Lower lobe of right lung (tissue), 2 donors: ENCODE measurements around the gene MRPL40. TPM values are rescaled to one million over a fixed set of nuclear protein-coding genes. Genes with fewer than 3 reads are reported as not detected.

Experiments used
- ATAC-seq, 2 donors: fragments of 200-7000 bp; cut with Tn5 transposase; one replicate each; pipeline ENCODE4 v1.9.1; 2020 to 2022; ENCODE audit warnings: mild to moderate bottlenecking in 2 of 2, moderate library complexity in 2 of 2
- DNase-seq: peaks from one replicate; pipeline ENCODE4 v3.0.0-alpha.2; 2020
- H3K27ac ChIP-seq: fragments of 200-600 bp; one replicate; pipeline ENCODE4 v1.8.0; 2022
- H3K27me3 ChIP-seq: fragments of 200-600 bp; one replicate; pipeline ENCODE4 v1.8.0; 2022; ENCODE audit warnings: low read depth
- H3K36me3 ChIP-seq: fragments of 200-600 bp; one replicate; pipeline ENCODE4 v1.8.0; 2022; ENCODE audit warnings: mild to moderate bottlenecking
- H3K4me1 ChIP-seq: fragments of 200-600 bp; one replicate; pipeline ENCODE4 v1.8.0; 2022
- H3K4me3 ChIP-seq: fragments of 200-600 bp; one replicate; pipeline ENCODE4 v1.8.0; 2022; ENCODE audit warnings: mild to moderate bottlenecking
- H3K9me3 ChIP-seq: fragments of 200-600 bp; one replicate; pipeline ENCODE4 v1.8.0; 2022
- intact Hi-C: fragments of 100-400 bp; cut with DNase I; formaldehyde crosslinking; loops from one replicate; pipeline ENCODE4 v1.11.0; 2022
- total RNA-seq: library from RNA; stranded (reverse); fragmentation: NEBNext Ultra II Directional; extraction: Animal tissue kit (Norgen Biotek cat#: 25700); gene quantifications from one replicate; pipeline ENCODE4 v1.2.1, GENCODE V29; 2021
- TF ChIP-seq, protein P1 (sequence below): fragments of 200-600 bp; IDR thresholded peaks from one replicate; pipeline ENCODE4 v1.8.0; 2022; ENCODE audit warnings: antibody characterized with exemption, mild to moderate bottlenecking
- donor health status: DM: no; HTN: yes; CAD: no; lungs with severe emphysema.

MRPL40 gene
- total RNA-seq, 1 donor from 2014 or later, result 23.2 TPM

DNA sequence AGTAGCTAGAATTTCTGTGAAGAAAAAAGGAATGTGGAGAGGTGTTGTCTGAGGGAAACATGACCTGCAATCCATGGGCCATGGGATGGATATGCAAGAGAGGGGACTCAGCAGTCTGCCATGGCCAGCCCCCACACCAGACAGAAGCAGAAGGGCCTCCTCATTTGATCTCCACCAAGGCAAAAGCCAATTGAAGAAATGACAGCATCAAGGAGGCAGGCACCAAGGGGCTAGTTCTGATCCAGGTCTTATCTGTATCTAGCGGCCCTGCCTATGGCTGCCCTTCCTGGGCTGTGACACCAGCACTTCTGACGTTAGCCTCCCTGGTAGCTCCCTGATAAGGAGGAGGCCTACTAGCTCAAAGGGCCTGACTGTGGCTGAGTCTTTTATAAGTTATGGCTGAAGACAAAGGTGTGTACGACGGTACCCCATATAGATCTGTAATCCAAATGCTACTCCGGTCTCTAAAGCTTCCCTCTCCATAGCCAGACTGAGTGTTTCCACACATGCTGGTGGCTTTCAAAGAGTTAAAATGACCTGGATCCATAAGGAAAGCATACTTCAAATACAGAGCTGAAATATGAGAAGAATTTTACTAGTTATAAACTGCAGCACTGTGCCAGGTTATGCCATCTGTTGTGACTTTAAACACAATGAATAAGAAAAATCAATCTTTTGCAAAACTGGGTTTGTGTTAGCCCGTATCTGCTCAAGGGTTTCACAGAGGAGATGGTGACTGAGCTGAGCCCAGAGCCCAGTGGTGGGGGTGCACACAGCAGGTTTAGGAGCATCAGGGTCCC lies 35.2 kb upstream of the MRPL40 start:
- H3K27ac ChIP-seq, result no peak overlapping the region
- peaks cover 94% of the 10 kb centered on the region for H3K36me3 ChIP-seq
- H3K4me1 ChIP-seq, result no peaks in the 10 kb centered on the region
- intact Hi-C loops, result no loop called here
- DNase-seq, result no peak
- TF ChIP-seq, protein P1, sequence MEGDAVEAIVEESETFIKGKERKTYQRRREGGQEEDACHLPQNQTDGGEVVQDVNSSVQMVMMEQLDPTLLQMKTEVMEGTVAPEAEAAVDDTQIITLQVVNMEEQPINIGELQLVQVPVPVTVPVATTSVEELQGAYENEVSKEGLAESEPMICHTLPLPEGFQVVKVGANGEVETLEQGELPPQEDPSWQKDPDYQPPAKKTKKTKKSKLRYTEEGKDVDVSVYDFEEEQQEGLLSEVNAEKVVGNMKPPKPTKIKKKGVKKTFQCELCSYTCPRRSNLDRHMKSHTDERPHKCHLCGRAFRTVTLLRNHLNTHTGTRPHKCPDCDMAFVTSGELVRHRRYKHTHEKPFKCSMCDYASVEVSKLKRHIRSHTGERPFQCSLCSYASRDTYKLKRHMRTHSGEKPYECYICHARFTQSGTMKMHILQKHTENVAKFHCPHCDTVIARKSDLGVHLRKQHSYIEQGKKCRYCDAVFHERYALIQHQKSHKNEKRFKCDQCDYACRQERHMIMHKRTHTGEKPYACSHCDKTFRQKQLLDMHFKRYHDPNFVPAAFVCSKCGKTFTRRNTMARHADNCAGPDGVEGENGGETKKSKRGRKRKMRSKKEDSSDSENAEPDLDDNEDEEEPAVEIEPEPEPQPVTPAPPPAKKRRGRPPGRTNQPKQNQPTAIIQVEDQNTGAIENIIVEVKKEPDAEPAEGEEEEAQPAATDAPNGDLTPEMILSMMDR, result no peak
- H3K9me3 ChIP-seq, result no peaks in the 10 kb centered on the region
- H3K27me3 ChIP-seq, result no peaks in the 10 kb centered on the region
- H3K4me3 ChIP-seq, result no peak overlapping the region
- no peak for ATAC-seq

DNA sequence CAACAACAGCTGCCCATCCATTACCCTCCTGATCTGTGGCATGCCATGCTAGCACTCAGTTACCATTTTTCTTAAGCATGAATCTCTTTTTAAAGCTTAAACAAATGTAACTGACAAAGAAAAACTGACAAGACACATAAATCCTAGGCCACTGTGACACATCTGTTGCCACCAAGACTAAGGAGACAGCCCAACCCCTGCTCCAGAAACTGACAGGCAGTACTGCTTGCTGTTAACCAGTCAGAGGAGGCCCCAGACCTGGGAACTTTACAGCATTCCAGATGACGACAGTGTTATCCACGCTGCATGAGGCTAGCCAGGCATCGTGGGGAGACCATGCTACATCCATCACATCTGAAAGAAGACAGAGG lies 34.6 kb upstream of the MRPL40 start:
- TF ChIP-seq, protein P1, result no peak
- no peak overlapping the region for H3K27ac ChIP-seq
- DNase-seq, result no peak

GRCh38 chr22:19398206-19398605 lies 34.1 kb upstream of the MRPL40 start:
- ATAC-seq (no peak), DNase-seq (no peak)
- intact Hi-C loops, result no loop called here
- no peaks in the 10 kb centered on the region for H3K9me3 ChIP-seq
- TF ChIP-seq, protein P1, result no peak
- no peak overlapping the region for H3K27ac ChIP-seq
- peaks cover 83% of the 10 kb centered on the region for H3K36me3 ChIP-seq
- H3K4me3 ChIP-seq, result no peak overlapping the region
- no peaks in the 10 kb centered on the region for H3K27me3 ChIP-seq
- H3K4me1 ChIP-seq, result no peaks in the 10 kb centered on the region

More for the DNA sequence above, 34.6 kb upstream of the MRPL40 start:
- Histone ChIP-seq H3K4me1 (no peaks in the 10 kb centered on the region), H3K36me3 (peaks cover 88% of the 10 kb centered on the region), H3K4me3 (no peak overlapping the region), H3K27me3 (no peaks in the 10 kb centered on the region), H3K9me3 (no peaks in the 10 kb centered on the region)
- ATAC-seq, result no peak
- intact Hi-C loops, result no loop called here

DNA sequence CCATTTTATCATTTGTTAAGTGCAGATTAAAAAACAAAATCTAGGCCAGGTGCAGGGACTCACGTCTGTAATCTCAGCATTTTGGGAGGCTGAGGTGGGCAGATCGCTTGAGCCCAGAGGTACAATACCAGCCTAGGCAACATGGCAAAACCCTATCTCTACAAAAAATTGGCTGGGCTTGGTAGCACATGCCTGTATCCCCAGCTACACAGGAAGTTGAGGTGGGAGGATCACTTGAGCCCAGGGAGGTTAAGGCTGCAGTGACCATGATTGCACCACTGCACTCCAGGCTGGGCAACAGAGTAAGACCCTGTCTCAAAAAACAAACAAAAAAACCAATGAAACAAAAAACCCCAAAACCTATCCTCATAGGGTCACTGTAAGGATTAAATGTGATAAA lies 33.7 kb upstream of the MRPL40 start:
- H3K9me3 ChIP-seq, result no peaks in the 10 kb centered on the region
- no peaks in the 10 kb centered on the region for H3K4me1 ChIP-seq
- TF ChIP-seq, protein P1, result no peak
- ATAC-seq (no peak), DNase-seq (no peak)
- intact Hi-C loops, result no loop called here
- H3K36me3 ChIP-seq, result peaks cover 79% of the 10 kb centered on the region
- H3K4me3 ChIP-seq, result no peak overlapping the region
- H3K27me3 ChIP-seq, result no peaks in the 10 kb centered on the region
- H3K27ac ChIP-seq, result no peak overlapping the region

DNA sequence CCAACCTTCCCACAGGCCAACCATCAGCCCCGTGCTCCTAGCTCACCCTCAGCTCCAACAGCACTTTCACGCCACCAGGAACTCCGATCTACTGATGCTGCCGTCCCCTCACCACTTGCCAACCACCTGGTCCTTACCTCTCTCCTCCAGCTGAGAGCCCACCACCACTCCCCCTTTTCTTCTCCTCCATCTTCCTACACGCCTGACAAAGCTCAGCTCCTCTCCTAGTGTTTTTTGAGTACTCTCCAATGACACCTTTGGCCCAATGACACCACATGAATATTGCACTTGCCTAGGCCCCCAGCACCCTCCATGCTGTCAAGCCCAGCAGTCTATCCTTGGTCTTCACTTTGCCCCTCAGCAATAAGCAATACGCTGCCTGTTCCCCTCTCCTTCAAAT lies 31.5 kb upstream of the MRPL40 start:
- Histone ChIP-seq H3K4me1 (no peaks in the 10 kb centered on the region), H3K4me3 (no peak overlapping the region), H3K36me3 (peaks cover 68% of the 10 kb centered on the region), H3K9me3 (no peaks in the 10 kb centered on the region), H3K27me3 (no peaks in the 10 kb centered on the region), H3K27ac (no peak overlapping the region)
- intact Hi-C loops, result no loop called here
- TF ChIP-seq, protein P1, result no peak
- DNase-seq, result no peak
- no peak for ATAC-seq
